Fibroblast of the conjunctiva (primary cell): ENCODE data around the gene IFNG.
"Not testable (repeated sequence)": the region's sequence is repeated elsewhere in the genome, so short reads cannot be mapped to it uniquely, and the experiment has no call there.

Source experiments
- DNase-seq: peaks from one replicate; pipeline ENCODE4 v3.0.0-alpha.2; 2010; ENCODE audit warnings: low read depth

IFNG gene

DNA sequence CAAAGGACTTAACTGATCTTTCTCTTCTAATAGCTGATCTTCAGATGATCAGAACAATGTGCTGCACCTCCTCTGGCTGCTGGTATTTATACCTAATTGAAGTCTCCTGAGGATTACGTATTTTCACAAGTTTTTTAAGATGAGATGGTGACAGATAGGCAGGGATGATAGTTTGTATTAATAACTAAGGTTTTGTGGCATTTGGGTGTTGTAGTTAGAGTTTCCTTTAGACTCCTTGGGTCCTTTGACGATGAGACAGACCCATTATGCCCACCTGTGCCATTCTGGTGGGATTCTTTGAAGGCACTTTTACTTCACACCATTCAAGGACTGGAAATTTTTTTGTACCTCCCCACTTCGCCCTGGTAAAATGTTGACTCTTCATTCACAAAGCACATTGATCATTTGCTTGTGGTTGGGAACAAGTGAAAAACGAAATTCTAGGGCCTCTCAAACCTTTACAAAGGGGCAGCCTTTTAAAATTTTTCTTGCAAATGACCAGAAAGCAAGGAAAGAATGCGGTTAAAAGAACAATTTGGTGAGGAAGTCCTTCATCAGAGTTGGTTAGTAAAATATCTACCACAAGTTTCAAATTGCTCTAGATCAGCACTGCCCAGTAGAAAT lies at the start of gene IFNG:
Gene IFNG (minus strand): TSS at position 60 of the 624 bp plus-strand sequence. CDS start 125 bp downstream, outside the sequence.
- DNase-seq, result no peak

DNA sequence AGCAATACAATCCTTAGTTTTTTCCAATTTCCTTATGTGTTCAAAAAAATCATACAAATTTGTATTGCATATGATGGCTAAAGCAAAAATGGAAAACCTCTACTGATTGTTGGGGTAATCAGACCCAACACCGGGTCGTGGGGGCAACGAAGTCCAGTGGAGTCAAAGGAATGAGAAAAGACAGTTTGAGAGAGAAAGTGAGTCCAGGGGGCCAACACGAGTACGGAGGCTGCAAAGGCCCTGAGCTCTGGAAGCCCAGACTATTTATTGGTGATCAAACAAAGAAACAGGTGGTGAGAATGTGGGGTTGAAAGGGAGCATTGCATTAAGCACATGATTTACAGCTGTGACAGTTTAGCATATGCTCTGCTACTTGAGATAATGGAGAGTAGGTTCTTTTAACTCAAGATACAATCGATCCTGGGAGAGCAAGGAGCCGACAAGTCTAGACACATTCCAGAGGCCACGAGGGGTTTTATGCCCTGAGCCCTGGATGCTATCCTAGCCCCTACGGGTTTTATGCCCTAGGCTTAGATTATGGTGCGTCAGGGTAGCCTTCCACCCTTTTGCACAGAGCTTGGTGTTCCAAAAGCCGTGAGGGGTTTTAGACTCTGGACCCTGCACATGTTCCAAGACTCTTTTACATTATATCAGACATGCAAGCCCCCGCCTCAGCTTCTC lies 49.6 kb upstream of the IFNG start:
- DNase-seq, result not testable (repeated sequence)

DNA sequence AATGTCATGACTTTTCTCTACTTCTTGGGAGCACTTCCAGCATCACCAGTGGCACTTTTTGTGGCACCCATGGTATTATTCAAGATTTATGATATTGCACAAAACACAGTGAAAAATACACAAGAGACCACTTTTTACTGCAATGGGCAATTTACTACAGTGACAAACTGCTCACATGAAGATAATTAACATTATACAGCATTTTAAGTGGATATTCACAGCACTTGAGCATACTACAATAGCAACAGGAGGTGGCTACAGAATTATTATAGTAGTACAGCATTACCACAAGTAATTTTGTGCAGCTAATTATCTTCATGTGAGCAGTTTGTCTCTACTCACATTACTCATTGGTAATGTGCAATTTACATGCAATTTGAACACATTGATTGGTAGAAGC lies 47.7 kb upstream of the IFNG start:
- DNase-seq, result no peak

DNA sequence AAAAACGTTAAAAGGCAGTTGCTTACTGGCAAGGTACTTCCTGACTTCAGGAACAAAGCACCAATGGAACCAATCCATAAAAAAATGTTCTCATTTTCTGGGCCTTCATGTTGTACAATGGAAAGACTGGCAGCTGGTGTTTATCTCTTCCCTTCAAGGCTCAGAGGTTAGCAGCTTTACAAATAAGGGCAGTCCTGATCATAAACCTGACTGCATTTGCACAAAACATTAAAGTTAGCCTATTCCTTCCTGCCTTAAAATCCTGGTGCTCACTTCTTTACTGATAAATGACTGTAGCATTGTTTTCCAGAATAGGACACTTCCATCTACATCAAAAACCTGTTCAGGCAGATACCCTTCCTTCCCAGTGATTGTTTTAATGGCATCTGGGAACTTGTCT lies 46.9 kb upstream of the IFNG start:
- DNase-seq, result no peak

DNA sequence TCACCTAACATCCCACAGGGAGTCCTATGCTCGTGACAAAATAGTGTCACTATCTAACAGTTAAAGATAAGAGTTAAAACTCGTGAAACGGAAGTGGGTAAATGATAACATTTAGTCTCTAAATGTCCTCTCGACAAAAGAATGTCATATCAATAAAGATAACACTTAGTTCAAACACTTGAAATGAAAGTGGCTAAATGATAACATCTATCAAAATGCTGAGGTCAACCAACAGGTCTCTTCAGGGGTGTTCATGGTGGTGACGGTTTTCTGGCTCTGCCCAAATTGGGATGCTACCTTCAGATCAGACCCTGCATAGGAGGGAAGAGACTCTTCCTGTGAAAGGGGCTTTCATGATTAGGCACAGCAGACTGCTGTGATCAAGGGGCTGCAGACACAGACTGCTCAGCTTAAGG lies 43.9 kb upstream of the IFNG start:
- DNase-seq, result no peak

DNA sequence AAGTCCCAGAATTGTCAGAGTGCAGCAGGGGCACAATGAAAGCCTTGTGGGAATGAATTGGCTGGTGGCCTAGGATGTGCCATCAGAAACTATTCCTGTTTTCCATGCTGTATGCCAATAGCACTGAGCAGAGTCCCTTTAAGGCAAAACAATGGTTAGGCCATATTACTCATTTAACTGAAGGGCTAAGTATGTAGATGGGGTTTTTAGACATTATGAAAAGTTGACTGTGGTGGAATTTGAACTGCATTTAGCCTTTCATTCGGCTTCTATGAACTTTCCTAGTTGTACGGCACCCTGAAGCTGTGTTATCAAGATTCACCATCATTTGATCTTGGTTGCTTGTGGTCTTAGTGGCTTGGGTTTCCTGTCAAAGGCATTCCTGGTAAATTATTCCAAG lies 41.3 kb upstream of the IFNG start:
- DNase-seq, result no peak

DNA sequence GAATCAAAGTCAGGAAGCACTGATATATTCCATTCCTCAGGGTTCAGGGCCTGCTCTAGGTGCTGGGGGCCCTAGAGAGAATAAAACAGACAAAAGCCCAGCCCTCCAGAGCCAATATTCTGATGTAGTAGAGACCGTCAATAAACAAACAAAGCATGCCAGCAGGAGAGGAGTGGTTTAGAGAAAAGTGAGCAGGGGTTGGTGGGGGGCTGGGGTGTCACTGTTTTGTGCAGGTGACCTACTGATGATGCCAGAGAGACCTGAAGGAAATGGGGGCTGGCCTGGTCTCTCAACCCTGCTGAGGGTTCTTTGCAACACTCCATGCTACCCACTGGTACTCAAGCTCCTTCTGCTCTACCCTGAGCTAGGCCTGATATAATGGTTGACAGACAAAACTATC lies 39.6 kb upstream of the IFNG start:
- DNase-seq, result no peak

DNA sequence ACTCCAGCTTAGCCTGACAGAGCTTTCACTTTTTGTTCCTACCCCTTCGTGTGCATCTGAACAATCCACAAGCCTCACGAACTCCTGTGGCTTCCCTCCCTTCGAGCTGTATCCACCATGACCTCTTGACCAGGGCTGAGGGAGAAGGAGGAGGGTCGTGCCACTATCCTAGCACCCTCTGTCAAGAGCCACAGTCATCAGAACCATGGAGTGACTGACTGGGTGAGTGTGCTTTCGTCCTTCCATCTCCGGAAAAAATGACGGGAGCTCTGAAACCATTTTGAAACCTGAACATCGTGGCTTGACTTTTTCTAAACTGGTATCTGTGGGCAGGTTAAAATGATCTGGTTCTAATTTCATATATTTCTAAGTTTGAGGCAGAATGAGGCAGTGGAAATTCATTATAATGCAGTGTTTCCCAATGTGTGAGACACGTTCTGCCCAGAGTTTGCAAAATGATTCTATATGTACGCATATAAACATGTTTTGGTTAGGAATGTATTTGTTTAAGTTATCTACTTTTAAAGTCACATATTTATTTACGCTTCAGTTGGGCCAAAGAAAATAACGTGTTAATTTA lies 39.1 kb upstream of the IFNG start:
- DNase-seq, result no peak

DNA sequence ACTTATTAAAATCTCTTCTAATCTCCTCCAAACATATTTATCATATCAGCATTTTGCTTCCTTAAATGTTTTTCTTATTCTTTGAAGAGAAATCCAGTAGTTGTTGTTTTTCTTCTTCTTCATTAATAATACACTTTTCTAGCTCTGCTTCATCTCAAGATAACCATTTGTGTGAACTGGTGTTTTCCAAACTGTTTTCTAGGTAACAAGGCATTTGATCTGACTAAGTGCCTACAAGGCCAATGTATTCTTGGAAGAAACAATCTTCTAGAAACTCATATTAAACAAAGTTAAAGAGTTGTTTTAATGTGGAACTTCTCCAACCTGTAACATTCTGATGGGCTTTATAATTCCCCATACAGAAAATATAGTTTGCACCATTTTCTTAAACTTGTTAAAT lies 30.8 kb upstream of the IFNG start:
- no peak for DNase-seq

DNA sequence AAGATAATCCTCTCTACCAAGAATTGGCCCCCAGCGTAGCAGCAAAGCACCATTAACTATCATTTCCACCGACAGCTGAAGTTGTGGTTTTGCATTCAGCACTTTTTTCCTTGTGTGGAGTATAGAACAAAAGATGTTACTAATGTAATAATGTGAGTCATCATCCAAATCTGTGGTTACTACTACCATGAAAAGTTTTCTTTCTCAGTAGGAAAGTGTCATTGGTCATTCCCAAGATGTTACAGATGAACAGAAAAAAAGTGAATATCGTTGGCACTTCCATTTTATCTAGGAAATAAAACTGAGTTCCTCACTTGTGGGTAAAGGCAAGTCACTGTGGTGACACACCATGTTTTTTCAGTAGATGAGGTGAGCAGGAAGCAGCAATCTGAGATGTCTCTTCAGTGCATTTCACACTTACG lies 30.3 kb upstream of the IFNG start:
- DNase-seq, result no peak

DNA sequence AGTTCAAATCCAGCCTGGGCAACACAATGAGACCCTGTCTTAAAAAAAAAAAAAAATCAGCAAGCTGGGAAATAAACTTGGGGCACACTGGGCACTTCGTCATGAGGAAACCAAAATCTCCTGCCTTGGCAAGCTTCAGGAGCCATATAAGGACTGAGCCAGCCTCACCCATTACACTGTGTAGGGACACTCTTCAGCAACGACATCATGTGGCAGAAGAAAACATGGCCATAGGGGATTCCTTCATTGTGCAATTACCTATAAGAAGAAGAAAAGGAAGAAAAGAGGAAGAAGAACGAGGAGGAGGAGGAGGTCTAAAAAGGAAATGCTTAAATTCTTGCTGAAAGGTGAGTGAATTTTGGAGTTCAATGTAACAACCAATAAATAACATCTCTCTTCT lies 26.1 kb upstream of the IFNG start:
- DNase-seq, result no peak

DNA sequence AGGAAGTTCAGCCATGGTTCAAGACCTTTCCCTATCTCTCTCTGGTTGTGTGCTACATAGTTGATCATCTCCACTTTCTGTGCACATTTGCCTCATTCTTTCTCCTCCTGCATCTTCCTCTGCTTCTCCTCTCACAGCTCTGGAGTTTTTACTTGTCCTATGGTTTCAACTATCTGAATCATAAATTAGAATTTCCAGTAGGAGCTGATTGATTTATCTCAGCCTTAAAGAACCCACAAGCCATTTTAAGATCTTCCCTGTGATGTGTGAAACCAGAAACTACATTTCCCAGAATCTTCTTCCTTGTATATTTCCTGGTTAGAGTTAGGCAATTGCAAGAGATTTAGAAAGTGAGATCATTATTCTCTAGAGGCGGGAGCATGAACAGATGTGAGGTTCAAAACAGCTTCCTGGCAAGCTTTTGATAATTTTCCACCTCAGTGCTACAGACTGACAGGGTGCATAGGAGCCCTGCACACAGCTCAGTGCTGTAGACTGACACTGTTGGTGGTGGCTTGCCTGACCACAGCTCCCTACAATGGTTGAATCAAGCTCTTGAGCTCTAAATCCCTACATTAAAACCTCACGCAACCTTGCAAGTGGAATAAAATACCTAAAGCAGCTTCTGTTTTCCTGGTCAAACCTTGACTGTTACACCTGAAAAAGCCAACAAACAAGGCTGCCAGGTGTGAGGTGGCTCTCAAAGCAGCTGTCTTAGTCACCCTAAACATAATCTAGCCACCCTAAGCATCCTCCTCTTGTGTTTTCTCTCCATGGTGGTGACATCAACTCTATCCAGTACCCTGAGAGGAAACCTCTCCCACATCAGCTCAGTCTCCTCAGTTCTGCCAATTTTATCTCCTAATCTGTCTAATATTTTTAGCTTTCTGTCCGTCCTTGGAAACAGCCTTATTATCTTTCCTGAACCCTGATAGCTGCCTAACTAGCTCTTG lies 21.5 kb upstream of the IFNG start:
- no peak for DNase-seq

DNA sequence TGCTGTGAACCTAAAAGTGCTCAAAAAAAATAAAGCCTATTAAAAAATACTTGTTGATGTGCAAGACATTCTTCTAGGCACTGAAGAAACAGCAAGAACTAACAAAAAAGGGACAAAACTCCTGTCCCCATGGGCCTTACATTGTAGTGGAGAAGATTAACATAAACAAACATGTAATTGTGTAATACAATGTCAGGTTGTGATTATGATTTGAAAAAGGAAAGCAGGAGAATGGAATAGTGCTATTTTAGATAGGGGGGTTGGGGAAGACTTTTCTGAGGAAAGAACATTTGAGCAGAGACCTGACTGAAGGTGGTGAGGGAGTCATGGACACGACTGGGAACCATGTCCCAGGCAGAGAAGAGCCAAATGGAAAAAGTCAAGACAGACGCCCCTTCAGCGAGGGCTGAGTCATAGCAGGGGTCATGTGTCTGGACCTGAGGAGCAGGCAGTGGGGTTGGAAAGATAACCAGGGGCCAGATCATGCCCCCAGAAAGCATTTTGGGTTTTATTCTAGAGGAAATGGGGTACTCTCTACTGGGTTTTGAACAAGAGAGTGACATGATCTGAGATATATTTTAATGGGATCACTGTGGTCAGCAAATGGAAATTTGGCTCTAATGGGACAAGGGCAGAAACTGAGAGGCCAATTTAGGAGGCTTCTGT lies 19.4 kb upstream of the IFNG start:
- DNase-seq, result no peak

DNA sequence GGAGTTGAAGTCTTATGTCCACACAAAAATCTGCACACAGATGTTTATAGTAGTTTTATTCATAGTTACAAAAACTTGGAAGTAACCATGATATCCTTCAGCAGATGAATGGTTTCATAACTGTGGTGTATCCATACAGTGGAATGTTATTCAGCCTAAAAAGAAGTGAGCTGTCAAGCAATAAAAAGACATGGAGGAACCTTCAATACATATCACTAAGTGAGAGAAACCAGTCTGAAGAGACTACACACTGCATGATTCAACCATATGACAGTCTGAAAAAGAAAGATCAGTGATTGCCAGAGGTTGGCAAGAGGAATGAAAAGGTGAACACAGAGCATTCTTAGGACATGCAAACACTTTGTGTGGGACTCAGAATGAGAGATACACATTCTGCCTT lies 18.6 kb upstream of the IFNG start:
- DNase-seq, result no peak

DNA sequence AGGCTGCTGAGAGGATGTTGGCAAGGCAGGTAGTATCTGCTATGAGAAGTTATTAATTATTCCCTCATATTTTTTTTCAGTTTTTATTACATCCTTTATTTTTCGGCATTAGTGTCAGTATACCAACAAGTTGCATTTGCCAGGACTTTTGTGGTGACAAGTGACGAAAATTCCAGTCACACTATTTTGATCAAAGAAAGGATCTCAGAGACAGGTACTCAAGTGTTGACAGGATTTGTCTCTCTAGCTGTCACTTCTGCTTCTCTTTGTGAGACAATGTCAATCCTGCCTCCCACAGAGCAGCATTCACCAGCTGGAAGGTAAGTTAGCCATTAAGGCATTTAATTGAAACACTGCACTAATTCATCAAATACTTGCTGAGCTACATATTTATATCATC lies 18.0 kb upstream of the IFNG start:
- DNase-seq, result no peak

DNA sequence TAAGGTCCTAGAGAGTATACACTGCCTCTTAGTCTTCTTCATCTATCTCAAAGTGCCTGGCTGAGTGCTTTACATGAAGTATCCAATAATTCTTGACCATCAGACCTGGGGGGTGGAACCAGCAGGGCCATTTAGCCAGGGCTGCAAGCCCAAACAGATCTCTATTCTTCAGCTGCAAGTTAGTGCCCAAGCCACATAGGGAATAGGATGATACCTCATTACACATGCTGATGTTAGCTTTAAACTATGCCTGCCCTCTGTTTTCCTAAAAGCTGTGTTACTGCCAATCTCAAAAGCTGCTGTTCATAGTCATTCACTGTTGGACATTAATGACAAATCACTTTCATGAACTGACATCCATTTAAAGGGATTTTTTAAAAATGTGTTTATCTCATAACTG lies 16.7 kb upstream of the IFNG start:
- DNase-seq, result no peak

DNA sequence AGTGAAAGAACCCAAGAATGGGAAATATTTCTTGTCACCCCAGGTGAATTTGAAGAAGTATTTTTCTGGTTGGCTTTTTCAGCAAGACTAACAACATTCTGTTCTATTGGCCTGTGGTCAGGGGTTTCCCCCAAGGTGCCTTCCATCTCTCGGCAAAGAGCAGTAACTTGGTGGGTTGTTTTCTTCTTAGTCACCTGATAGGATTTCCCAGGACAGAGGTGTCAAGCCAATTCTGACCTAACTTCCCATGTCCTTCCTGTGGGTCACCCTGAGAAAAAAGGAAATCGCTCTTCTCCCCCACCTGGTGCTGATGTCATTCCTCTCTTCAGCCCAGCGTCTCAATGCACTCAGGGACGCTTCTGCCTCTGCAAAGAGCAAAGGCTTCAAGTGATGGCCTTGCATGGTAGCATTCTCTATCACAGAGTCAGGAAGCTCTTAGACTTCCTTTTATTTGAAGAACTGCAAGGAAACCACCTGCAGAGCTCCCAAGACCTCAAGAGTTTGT lies 16.1 kb upstream of the IFNG start:
- no peak for DNase-seq

DNA sequence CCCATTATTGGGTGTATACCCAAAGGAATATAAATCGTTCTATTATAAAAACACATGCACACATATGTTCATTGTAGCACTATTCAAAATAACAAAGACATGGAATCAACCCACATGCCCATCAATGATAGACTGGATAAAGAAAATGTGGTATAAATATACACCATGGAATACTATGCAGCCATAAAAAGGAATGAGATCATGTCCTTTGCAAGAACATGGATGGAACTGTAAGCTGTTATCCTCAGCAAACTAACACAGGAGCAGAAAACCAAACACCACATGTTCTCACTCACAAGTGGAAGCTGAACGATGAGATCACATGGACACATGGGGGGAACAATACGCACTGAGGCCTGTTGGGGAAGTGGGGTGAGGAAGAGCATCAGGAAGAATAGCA lies 15.2 kb upstream of the IFNG start:
- DNase-seq, result not testable (repeated sequence)

DNA sequence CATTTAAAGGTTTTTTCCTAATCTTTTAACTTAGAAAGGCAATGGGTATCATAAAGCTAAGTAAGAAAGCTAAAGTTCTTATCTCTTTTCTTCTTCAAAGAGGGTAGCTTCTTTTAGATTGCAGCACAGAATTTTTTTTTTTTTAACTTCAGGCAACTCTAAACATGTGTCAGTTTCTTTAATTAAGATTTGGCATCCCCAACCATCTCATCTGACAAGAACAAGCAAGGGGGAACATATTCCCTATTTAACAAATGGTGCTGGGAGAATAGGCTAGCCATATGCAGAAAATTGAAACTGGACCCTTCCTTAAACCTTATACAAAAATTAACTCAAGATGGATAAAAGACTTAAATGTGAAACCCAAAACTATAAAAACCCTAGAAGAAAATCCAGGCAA lies 14.3 kb upstream of the IFNG start:
- DNase-seq, result no peak

DNA sequence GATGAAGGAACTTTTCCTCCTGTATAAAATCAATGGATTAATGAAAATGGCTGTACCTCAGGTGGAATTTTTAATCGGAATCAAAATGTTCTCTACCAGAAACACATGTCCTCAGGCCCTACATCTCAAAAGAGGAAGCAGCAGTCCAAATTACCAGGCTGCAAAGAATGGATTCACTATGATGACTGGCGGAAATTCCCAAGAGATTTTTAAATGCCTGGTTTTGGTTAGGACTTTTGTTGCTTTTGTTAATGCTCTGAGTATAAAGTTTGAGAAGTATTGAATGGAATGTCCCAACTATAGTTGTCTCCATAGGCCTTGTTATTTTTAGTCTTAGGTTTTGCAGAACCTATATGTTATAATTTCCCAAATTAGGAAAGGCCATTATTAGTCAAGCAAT lies 11.2 kb upstream of the IFNG start:
- no peak for DNase-seq

DNA sequence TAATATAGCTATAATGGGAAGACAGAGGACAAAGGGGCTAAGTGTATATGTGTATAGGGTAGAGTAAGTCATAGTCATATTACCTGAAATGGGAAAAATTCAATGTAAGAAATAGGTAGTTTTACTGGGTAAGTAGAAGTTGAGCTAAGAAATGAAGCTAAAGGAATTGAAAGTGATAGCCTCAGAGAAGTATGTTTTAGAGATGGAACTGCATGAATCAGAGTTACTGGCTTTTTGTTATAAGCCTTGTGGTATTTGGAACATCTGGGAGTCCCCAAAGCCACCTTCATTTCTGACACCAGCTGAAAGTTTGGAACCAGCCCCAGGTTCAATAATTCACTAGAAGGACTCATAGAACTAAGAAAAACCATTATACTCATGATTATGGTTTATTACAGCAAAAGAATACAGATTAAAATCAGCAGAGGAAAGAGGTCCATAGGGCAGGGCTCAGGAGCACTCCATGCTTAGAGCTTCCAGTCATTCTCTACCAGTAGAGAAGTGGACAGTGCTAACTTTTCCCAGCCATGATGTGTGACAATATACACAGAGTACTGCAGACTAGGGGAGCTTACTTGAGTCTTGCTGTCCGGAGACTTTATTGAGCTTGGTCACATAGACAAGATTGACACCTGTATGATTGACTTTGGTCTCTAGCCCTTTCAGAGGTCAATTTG lies 9.8 kb upstream of the IFNG start:
- DNase-seq, result no peak
